ENCODE data around the gene CLVS2.

GRCh38 chr6:123091091-123091895 is 95.3 kb downstream of the CLVS2 start:
- TF ChIP-seq CTCF (IDR thresholded peaks at IDR 0.05) (no peak), POLR2A (IDR thresholded peaks at IDR 0.05) (no peak)

Measured in heart left ventricle (tissue), 13 donors.